AG04449 (cell line): ENCODE measurements around the gene CRYGD.

Source experiments
- CTCF ChIA-PET: fragments of 350-600 bp; formaldehyde crosslinking; extraction: SDS; loops from one replicate; lab custom pipeline; 2021; ENCODE audit warnings: antibody characterized with exemption; lab: Yijun Ruan, JAX
- POLR2A ChIA-PET: fragments of 400-600, 350-600 bp; formaldehyde crosslinking; extraction: SDS; loops from one replicate; lab custom pipeline; 2020; ENCODE audit warnings: antibody characterized with exemption, inconsistent platforms; lab: Yijun Ruan, JAX
- DNase-seq: peaks from one replicate; pipeline ENCODE4 v3.0.0-alpha.2; 2010; ENCODE audit warnings: low read depth, low spot score
- H3K4me3 ChIP-seq: 2 replicates; pipeline ENCODE4 v1.5.1; 2011; ENCODE audit warnings: low read depth, mild to moderate bottlenecking, control low read depth, low read length
- CTCF ChIP-seq: IDR thresholded peaks from one replicate; pipeline ENCODE4 v1.5.1; 2011; ENCODE audit warnings: mild to moderate bottlenecking, moderate library complexity, low read length, control low read depth, inconsistent platforms; ENCODE audit not compliant: insufficient read depth; ENCODE audit errors: missing control alignments

Gene CRYGD

GRCh38 chr2:208074610-208075356 is 49.5 kb downstream of the CRYGD start:
- H3K4me3 ChIP-seq: no peak overlapping the region
- no peak for DNase-seq
- POLR2A ChIA-PET: no interaction called here
- CTCF ChIA-PET: interaction anchor here (1.1 to 16.2 kb wide), 13 partner anchors 9 to 341 kb away, joined by 3 to 332 read pairs (median 4); no protein-coding TSS in a partner anchor
- TF ChIP-seq CTCF: no peak

- POLR2A ChIA-PET: no interaction called here
- peak; percentile 77 for TF ChIP-seq CTCF
- CTCF ChIA-PET: interaction anchor here (0.6 to 16.2 kb wide), 21 partner anchors 9 to 501 kb away, joined by 3 to 332 read pairs (median 4); no protein-coding TSS in a partner anchor
- no peak for DNase-seq
- H3K4me3 ChIP-seq: no peak overlapping the region
Measured at GRCh38 chr2:208072250-208072892, 52.0 kb downstream of the CRYGD start.
